Jurkat, Clone E6-1 (cell line): ENCODE results near the gene SZT2.
"Not testable (repeated sequence)": the region's sequence is repeated elsewhere in the genome, so short reads cannot be mapped to it uniquely, and the experiment has no call there.

Experiments used
- DNase-seq: peaks from one replicate; pipeline ENCODE4 v3.0.0-alpha.2; 2011; ENCODE audit warnings: low read depth, low spot score
- H3K4me3 ChIP-seq: 2 replicates; pipeline ENCODE4 v1.5.1; 2011; ENCODE audit warnings: mild to moderate bottlenecking, low read length, control low read depth, moderate library complexity

Gene SZT2

DNA sequence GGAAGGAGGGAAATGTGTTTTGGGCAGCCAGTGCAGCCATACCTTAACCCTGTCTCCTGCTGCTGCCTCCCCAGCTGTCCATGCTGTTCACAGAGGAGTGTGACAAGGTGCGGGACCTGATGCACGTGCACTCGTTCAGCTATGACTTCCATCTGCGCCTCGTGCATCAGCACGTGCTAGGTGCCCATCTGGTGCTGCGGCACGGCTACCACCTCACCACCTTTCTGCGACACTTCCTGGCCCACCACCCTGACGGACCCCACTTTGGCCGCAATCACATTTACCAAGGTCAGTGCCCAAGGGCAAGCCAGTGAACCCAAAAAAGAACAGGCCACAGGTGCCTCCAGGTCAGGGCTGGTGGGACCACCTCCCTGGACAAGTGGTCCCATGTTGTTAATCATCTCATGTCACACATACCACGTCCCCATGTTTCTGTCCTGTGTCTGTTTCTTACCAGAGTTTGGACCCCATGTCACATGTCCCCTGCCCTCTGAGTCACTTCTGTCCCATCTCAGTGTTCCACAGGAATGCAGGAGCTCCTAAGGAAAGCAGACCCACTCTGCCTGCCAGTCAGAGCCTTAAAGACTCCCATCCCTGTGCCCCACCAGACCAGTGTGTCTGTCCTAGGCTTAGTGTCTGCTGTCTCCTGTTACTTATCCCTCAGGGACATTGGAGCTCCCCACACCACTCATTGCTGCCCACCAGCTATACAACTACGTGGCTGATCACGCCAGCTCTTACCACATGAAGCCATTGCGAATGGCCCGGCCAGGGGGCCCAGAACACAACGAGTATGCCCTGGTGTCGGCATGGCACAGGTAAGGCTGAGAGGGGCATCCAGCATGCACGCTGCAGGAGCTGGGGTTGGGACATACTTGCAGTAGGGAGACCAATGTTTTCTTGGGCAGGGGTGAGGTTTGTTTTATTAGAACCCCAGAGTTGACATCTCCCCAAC, 57.5 kb downstream of the SZT2 start:
- no peak for DNase-seq
- no peak overlapping the region for H3K4me3 ChIP-seq

GRCh38 chr1:43447891-43448708, 58.4 kb downstream of the SZT2 start:
- H3K4me3 ChIP-seq = no peak overlapping the region
- DNase-seq = no peak

GRCh38 chr1:43448955-43449707, 59.4 kb downstream of the SZT2 start:
- no peak for DNase-seq

DNA sequence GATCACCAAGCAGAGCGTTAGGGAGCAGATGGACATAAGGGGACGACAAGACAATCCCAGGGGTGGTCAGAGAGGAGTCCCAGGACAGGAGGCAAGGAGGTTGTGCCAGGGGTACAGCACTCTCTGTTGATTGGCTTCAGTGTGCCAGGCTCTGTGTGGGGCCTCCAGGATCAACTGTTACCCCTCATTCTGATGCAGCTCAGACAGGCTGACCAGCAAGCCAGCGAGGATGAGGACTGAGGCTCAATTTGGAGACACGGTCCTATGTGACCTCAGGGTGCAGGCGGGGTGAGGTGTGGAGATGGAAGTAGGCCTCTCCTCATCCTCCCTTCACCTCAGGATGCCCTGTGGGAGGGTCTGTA, 60.0 kb downstream of the SZT2 start:
- H3K4me3 ChIP-seq = no peak overlapping the region
- no peak for DNase-seq

More at GRCh38 chr1:43448955-43449707, 59.4 kb downstream of the SZT2 start:
- no peak overlapping the region for H3K4me3 ChIP-seq

- DNase-seq = no peak
- no peak overlapping the region for H3K4me3 ChIP-seq
Measured at GRCh38 chr1:43450251-43450941, 60.7 kb downstream of the SZT2 start.

DNA sequence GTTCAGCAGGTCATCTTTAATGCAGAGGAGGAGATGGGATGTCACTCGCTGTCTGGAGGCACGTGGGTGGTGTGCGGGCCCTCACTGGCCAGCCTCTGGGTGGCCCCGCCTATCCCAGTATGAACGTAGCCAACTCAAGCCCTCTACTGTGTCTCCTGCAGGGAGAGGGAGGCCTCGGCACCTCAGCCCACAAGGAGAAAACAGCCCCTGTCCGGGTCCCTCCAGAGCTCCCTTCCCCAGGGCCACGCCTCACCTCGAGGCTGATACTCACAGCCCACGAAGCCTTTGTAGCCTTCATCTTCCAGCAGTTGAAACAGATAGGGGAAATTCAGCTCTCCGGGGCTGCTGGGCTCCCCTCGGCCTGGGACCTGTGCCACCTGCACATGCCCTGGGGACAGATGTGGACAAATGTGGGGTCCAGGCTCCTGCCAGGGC, 61.5 kb downstream of the SZT2 start:
- no peak for DNase-seq
- H3K4me3 ChIP-seq = no peak overlapping the region

GRCh38 chr1:43451701-43452532, 62.2 kb downstream of the SZT2 start:
- H3K4me3 ChIP-seq = no peak overlapping the region
- DNase-seq = no peak

DNA sequence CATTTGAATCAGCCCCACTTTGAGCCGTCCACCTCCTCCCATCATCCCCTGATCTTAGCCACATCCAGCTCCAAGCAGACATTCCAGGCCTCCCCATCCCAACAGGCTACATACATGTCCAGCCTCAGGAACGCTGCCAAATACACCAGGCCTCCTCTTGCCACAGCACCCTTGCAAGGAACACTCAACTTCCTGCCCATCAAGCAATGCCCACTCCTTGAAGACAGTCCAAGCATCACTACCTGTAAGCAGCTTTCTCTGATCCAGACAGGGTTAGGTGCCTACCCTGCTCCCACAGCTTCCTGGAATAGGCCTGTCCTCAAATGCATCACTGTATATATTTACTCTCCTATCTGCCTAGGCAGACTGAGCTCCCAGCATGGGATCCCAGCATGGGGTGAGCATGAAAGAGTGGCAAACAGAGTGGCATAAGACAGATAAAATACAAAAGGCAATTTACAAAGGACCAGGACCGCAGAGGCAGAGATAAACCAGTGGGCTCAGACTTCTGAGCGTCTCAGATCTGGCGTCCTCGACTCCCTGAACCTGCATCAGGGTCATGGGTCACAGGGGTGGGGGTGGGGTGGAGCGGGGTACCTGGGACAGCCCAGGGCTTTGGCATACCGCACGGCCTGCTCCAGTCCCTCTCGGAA, 63.2 kb downstream of the SZT2 start:
- DNase-seq = no peak

DNA sequence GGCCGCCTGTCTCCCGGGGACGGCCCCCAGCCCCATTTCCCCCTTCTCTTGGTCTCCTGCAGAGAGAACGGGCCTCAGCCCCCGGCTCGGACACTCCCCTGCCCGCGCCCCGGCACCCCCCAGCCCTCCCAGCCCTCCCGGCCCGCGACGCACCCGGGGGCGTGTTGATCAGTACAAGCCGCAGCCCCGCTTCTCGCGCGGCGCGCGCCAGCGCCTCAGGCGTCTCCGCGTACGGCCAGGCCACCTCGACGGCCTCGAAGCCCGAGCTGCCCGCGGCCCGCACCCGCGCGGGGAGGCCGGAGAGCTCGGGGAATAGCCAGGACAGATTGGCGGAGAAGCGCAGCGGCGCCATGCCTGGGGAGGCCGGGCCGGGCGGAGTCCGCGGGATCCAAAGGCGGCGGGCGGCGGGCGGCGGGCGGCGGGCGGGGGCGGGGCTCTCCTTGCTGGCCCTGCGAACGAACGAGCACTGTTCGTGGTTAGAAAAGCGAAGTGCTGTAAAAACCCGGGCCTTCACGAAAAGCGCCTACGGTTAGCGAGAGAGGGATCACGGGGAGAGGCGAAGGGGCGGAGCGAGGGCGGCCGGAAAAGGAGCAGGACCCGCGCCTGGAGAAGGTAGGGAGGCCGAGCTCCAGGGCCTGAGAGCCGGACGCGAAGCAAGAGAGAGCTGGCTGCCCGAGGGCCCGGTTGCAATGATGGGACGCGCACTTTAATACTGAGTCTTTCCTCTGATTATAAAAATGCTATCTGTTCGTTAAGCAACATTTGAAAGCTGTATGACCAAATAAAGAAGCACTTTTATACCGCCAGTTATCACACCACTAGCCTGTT, 64.0 kb downstream of the SZT2 start, which contains the start of gene HYI:
Gene HYI, minus strand, starts transcription at position 490 of the 828 bp plus-strand sequence. Its CDS starts 138 bp downstream, at position 352.
- H3K4me3 ChIP-seq = no peak within 1 kb of the TSS
- DNase-seq = no peak

More for the DNA sequence above, 63.2 kb downstream of the SZT2 start:
- H3K4me3 ChIP-seq = no peak overlapping the region

DNA sequence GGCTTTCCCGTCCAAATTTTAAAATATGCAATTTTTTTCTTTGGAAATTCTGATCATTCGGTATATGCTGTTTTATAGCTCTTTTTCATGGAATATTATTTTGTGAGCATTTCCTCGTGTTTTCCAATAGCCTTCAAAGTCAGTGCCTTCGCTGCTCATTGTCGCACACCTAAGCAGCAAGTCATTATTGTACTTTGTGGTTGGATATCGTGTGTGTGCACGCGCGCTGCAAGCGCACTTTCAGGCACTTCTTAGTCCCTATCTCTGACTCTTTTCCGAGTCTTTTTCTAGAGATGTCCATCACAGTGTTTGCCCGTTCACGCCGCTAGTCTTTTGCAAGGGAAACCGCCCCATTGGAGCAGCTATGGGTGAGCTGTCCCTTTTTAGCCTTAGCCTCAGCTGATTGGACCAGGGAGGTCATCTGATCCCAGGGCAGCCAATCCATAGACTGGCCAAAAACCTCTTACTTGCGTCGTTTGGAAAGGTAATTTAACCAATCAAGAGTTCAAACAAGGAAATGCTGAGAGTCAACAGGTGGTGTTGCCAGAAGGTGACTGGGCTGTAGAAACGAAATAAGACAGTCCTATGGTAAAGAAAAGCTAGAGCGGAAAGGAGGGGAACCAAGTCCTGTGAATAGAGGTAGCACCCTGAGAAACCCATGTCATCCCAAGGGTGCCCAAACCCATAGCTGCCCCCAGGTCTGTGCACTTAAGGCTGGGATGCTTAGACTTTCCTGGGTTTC, 64.7 kb downstream of the SZT2 start:
- DNase-seq = no peak
- no peak overlapping the region for H3K4me3 ChIP-seq

DNA sequence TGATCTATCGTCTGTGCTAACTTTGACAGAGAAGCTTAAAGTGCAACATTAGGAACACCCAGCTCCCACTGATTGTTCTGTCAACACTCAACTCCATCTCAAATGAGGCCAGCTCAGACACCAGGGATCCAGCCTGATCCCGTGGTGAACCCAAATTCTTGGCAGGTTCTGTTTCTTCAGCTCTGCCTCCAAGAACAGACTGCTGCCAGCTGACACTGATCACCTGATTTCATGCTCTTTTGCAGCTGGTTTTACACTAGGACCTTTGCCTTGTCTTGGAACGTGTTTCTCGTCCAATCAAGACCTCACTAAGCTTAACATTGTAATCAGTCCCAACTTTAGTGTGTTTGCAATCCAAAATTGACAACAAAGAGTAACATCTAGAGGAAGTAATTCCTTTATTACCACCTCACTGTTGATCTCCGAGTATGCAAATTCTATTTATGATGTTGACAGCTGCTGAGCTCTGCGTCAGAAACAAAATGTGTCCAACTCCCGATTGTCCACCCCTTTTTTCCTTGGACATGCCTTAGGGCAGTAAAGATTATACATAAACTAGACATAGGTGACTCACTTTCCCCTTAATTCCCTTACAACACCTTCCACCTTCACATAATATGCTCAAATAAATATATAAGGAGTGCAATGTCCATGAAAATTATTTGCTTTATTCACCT, 65.7 kb downstream of the SZT2 start:
- H3K4me3 ChIP-seq = no peak overlapping the region
- DNase-seq = no peak

DNA sequence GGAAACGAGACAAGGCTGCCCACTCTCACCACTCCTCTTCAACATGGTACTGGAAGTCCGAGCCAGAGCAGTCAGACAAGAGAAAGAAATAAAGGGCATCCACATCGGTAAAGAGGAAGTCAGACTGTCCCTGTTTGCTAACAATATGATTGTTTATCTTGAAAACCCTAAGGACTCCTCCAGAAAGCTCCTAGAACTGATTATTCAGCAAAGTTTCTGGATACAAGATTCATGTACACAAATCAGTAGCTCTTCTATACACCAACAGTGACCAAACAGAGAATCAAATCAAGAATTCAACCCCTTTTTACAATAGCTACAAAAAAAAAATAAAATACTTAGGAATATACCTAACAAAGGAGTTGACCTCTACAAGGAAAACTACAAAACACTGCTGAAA, 68.7 kb downstream of the SZT2 start:
- not testable (repeated sequence) for H3K4me3 ChIP-seq, DNase-seq

DNA sequence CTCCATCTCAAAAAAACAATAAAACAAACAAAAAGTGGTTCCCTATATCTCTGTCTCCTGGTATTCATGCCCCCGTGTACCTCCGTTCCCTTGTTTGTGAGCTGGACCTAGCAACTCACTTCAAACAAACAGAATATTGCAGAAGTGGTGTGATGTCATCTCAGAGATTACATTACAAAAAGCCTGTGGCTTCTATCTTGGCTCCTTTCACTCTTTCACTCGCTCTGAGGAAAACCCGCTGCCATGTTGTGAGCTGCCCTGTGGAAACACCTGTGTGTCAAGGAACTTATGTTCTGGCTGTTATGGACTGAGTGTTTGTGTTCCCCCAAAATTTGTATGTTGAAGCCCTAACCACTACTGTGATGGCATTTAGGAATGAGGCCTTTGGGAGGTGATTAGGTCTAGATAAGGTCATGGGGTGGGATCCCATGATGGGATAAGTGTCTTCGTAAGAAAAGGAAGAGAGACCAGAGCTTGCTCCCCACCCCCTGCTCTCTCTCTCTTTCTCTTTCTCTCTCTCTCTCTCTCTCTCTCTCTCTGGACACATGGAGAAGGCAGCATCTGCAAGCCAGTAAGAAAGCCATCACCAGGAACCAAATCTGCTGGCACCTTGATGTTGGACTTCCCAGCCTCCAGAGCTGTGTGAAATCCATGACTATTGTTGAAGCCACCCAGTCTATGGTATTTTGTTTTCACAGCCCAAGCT, 71.4 kb downstream of the SZT2 start:
- no peak for DNase-seq
- H3K4me3 ChIP-seq = no peak overlapping the region

- no peak for DNase-seq
- no peak overlapping the region for H3K4me3 ChIP-seq
Measured at GRCh38 chr1:43463479-43463878, 73.8 kb downstream of the SZT2 start.
